HG02970 (cell line): ENCODE results near the gene EXOC3L4.

Experiments used
- ATAC-seq: cut with Tn5 transposase; IDR thresholded peaks from one replicate; pipeline ENCODE4 v1.9.1; 2021; ENCODE audit warnings: mild to moderate bottlenecking, moderate library complexity, moderate number of reproducible peaks; ENCODE audit not compliant: unreplicated experiment, low FRiP score

The EXOC3L4 gene

DNA sequence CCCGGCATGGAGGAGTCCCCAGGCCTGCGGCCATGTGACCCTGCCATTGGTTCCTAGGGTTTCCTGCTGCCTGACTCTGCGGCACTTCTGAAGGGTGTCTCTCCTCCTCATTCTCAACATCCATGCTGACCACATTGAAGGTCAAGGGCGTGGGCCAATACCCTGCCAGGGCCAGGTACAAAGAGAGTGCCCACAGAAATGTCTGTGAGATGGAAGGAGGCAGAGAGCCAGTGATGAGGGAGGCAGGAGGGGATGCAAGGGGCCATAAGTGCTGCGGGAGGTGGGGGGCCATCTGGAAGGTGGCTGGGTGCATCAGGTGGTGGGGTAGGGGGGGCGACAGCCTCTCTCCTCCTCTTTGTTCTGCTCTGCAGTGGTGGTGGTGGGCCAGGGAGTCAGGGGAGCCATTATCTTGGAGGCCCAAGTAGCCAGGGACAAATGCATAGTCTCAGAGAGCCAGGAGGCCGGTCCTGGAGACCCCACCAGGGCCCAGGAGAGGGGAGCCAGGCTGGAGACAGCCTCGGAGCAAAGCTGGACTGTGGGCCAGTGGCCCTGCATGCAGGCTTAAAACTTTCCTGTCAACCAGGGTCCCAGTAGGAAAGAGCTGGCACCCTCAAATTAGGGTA is 24.2 kb upstream of the EXOC3L4 start:
- ATAC-seq: no peak

GRCh38 chr14:103070971-103071542 is 23.5 kb upstream of the EXOC3L4 start:
- ATAC-seq: no peak

DNA sequence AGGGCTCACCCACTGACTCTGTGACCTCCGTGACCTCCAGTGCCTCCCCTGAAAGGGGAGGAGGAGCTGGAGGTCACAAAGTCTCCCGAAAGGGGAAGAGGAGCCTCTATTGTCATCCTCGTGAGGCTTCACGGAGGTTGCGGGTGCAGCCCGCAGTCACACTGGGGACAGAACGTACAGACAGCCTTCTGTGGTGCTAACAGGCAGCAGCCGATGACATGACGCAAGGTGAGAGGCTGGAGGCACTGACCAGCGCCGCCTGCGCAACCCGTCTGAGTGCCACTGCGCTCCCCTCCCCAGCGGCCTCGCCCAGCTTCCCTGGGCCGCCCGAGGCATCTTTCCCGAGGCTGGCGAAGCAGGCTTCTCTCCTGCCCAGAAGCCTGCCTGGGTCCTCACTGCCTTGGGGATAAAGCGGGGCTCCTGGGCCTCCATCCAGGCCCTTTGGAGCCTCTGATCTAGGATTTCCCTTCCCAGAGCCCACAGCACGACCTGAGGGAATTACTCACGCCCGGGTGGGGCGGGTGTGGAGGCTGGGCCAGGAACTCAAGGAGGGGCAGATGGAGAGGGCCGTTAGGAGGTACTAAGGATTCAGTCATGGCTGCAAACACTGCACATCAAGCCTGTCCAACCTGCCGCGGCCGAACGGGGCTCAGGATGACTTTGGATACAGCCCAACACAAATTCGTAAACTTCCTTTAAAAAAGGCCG is 22.8 kb upstream of the EXOC3L4 start:
- ATAC-seq: no peak

GRCh38 chr14:103072595-103073366 is 21.7 kb upstream of the EXOC3L4 start:
- no peak for ATAC-seq

DNA sequence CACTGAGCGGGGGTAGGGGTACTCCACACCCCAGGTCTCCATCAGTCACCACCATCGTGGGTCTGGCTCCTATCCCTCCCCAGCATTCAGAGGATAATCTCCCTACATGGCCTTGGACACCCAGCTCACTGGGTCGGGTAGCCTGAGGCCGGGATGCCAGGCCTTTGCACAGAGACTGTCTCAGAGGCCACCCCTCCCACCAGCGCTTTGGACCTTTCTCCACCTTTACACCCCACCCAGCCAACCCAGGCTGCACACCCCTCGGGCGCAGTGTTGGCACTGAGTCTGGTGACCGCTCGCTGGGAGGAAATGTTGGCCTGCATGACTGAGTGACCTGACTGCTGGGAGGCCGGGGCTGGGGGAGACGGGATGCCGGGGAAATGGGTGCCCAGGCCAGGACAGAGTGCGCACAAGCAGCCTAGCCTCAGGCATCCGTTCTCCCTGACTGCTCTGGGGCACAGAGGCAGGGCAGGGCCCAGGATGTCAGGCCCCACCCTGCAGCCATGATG is 21.1 kb upstream of the EXOC3L4 start:
- ATAC-seq: no peak

GRCh38 chr14:103073876-103074728 is 20.4 kb upstream of the EXOC3L4 start:
- no peak for ATAC-seq

- no peak for ATAC-seq
These were observed 19.7 kb upstream of the EXOC3L4 start for GRCh38 chr14:103074729-103075367.

DNA sequence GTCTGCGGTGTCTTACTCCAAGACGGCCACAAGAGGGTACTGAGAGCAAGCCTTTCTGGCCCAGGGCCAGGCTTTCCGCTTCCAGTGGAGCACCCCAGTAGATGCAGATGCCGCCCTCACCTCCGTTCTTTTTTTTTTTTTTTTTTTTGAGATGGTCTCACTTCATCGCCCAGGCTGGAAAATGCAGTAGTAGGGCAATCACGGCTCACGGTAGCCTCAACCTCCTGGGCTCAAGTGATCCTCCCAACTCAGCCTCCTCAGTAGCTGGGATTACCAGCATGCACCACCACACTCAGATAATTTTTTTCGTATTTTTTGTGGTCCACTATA is 16.1 kb upstream of the EXOC3L4 start:
- ATAC-seq: no peak

GRCh38 chr14:103078860-103079587 is 15.5 kb upstream of the EXOC3L4 start:
- ATAC-seq: no peak

DNA sequence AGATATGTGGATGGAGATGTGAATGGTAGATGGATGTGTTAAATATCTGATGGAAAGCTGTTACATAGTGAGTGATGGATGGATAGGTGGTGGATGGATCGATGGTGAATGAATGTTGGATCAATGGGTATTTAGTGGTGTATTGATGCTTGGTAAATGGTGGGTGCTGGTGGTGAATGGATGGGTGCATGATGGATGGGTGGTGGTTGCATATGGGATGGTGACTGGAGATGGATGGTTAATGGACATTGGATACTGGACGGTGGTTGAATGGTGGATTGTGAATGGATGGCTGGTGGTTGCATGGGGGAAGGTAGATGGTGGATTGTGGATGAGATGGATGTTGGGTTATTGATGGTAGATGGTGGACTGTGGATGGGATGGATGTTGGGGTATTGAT is 12.6 kb upstream of the EXOC3L4 start:
- ATAC-seq: no peak

GRCh38 chr14:103084021-103084919 is 10.3 kb upstream of the EXOC3L4 start, which contains the start of gene LBHD2:
Gene LBHD2 (plus strand): TSS chr14:103084210. CDS start chr14:103086013, 1,803 bp downstream.
- no peak for ATAC-seq

DNA sequence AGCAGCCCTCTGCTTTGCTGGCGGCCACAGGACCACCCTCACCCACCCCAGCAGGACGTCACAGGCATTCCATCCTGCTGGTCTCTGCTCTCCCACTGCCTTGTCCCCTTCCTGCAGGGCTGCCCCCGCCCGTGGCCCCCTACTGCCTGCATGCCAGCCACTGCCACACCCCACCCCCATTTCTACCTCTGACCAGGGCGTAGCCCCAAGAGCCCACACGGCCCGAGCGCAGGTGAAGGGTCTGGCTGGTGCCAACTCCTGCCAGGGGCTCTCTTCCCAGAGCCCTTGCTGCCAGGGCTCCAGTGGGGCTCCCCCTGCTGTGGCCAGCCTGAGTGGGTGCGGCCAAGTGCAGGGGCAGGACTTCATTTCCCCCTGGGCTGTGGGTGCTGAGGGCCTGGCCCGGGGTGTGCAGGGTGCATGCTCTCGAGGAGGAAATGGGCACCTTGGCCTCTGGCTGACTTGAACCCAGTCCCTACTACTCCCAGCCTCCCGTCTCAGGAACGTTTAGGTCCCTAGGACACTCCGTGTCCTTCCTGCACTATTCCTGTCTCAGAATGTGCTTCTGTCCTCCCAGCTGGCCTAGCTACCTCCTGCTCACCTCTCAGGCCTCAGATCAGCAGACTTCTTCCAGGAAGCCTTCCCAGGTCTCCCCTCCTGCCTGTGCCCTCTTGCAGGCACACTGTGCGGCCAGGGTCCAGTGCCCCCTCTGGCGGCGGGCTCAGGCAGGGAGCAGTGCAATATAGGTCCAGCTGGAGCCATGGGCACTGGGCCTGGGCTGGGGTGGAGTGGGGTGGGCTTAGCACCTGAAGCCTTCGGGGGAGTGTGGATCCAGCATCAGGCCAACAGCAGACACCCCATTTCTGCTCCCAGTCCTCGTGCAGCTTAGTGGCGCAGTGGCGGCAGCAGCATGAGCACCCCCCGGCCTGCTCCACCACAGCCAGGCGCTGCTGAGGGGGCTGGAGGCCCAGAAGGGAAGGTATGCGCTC is 9.1 kb upstream of the EXOC3L4 start:
- ATAC-seq: no peak

DNA sequence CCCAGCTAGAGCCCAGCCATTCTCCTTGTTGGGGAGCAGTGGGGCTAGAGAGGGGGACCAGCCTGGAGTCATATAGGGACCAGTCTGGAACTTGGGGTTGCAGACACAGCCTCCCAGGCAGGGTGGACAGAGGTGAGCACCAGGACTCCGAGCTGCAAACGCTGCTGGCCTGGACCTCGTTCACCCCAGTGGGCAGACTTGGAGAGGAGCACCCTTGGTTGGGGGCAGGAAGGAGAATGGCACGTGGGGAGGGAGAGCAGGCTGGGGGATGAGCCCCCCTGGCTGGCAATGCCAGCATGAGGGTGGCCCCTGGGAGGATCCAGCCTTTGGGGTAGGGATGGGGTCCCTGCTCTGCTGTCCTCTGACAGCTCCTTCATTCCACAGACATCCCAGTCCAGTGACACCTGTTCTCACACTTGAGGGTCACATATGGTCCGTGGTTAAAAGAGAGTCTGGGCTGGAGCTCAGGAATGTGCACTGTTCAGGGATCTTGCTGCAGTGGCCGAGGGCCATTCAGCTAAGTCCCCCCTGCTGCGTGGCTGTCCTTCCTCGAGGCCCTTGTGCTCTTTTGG is 7.7 kb upstream of the EXOC3L4 start:
- ATAC-seq: no peak

GRCh38 chr14:103087343-103087835 is 7.1 kb upstream of the EXOC3L4 start:
- ATAC-seq: no peak

GRCh38 chr14:103088921-103089320 is 5.6 kb upstream of the EXOC3L4 start:
- ATAC-seq: no peak
